Measurements from ENCODE around the gene RASA3. TPM values are rescaled to one million over a fixed set of nuclear protein-coding genes. Genes with fewer than 3 reads are reported as not detected.

RASA3 gene
- total RNA-seq, 6 experiments from 2014 or later: 3.5 to 7.9 (median 4.6) TPM

DNA sequence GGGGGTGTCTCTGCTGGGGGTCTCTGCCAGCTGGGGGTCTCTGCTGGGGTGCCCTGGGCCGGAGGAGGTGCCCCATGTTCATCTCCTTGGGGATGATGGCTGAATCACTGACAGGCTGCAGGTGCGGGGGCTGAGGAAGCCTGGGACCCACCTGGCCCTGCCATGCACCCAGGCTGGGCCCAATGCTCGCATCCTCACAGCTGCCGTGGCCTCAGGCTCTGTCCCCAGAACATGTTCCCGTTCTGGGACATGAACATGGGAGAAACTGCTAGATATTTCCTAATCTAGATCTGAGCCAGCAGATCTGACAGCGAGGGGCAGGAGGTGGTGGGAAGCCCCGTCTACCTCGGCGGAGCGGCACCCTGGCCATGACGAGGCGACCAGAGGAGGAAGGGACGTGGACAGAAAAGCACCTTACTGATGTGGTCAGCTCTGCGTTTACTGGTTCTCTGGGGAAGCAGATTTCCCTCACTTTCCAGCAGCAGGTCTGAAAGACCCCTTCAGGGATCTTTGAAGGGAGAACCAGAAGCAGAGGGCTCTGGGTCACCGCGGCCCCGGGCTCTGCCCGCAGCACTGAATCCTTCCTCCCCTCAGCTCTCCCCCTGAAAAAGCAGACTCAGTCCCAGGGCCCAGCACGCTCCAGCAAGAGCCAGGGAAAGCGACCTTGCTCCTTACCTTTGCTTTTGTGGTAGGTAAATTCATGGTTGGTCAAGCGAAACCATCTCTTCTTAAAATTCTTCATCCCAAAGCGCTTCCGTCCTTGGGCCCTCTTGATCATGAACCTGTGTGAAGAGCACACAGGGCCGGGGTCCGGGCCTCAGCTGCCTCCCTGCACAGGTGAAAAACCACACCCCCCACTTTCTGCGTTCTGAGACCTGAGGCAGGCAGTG lies 132.0 kb downstream of the RASA3 start:
- Histone ChIP-seq H3K9me3 (no peaks in the 10 kb centered on the region), H3K27ac (no peak overlapping the region), H3K36me3 (no peaks in the 10 kb centered on the region), H3K27me3 (no peaks in the 10 kb centered on the region), H3K4me1 (no peaks in the 10 kb centered on the region), H3K4me3 (no peak overlapping the region)
- TF ChIP-seq, protein P1, sequence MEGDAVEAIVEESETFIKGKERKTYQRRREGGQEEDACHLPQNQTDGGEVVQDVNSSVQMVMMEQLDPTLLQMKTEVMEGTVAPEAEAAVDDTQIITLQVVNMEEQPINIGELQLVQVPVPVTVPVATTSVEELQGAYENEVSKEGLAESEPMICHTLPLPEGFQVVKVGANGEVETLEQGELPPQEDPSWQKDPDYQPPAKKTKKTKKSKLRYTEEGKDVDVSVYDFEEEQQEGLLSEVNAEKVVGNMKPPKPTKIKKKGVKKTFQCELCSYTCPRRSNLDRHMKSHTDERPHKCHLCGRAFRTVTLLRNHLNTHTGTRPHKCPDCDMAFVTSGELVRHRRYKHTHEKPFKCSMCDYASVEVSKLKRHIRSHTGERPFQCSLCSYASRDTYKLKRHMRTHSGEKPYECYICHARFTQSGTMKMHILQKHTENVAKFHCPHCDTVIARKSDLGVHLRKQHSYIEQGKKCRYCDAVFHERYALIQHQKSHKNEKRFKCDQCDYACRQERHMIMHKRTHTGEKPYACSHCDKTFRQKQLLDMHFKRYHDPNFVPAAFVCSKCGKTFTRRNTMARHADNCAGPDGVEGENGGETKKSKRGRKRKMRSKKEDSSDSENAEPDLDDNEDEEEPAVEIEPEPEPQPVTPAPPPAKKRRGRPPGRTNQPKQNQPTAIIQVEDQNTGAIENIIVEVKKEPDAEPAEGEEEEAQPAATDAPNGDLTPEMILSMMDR (IDR thresholded peaks at IDR 0.05): no peak
- no peak for TF ChIP-seq POLR2A (IDR thresholded peaks at IDR 0.05)
- 85% methylated on average over 10 of the region's 26 CpGs for WGBS (ENCODE audit: insufficient coverage, low coverage, low lambda C conversion rate, missing lambda C conversion rate)
- intact Hi-C loops (cut with DNase I): no loop called here
- ATAC-seq: no peak
- DNase-seq: peak in 2 of 3 donors; percentile 13 to 44

DNA sequence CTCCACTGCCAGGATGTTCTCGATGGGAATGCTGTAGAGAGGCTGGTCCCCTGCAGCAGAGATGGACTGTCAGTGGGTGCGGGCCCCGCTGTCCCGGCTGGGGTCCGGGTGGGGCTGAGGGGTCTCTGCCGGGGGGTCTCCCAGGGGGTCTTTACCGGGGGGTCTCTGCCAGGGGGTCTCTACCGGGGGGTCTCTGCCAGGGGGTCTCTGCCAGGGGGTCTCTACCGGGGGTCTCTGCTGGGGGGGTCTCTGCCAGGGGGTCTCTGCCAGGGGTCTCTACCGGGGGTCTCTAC lies 132.9 kb downstream of the RASA3 start:
- H3K27ac ChIP-seq: no peak overlapping the region
- no peaks in the 10 kb centered on the region for H3K9me3 ChIP-seq
- intact Hi-C loops (cut with DNase I): no loop called here
- no peak for TF ChIP-seq POLR2A (IDR thresholded peaks at IDR 0.05)
- TF ChIP-seq, protein P1 (IDR thresholded peaks at IDR 0.05): no peak
- peak in 1 of 3 donors; percentile 24 for DNase-seq
- H3K36me3 ChIP-seq: no peaks in the 10 kb centered on the region
- H3K4me3 ChIP-seq: no peak overlapping the region
- no peak for ATAC-seq
- H3K27me3 ChIP-seq: no peaks in the 10 kb centered on the region
- H3K4me1 ChIP-seq: no peaks in the 10 kb centered on the region
- WGBS (ENCODE audit: insufficient coverage, low coverage, low lambda C conversion rate, missing lambda C conversion rate): no CpG with 5 or more reads among the region's 10 CpGs

DNA sequence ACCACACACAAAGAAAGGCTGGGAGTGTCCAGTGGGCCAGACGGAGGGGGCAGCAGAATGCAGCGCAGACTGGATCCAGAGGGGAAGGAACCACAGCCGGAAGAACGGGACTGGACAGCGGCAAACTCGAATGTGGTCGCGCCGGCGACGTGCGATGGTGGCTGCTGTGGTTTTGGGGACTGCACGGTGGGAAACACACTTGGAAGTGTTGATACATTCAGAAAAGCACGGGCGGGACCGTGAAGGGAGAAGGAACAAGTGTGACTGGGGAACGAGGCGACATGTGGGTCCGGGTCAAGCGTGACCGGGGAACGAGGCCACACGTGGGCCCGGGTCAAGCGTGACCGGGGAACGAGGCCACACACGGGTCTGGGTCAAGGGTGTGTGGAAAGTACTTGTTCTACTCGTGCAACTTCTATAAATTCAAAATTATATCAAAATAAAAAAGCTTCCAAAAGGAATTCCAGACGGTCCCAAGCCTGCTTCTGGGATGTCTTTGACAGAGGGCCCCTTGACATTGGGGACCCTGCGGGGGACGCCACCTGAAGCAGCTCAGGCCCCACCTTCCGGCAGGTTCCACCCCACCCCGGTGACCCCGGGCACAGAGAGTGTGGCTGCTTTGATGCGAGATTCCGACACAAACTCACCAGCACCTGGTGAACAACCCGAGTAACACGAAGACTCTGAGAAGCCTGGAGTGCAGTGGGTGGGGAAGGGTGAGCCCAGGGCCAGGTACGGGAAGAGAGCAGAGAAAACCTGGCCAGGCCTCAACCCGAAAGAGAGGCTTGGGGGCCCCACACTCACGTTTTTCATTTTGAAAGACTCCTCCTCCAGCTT lies 133.4 kb downstream of the RASA3 start:
- TF ChIP-seq POLR2A (IDR thresholded peaks at IDR 0.05): no peak
- TF ChIP-seq, protein P1 (IDR thresholded peaks at IDR 0.05): no peak
- no peak overlapping the region for H3K4me3 ChIP-seq
- WGBS (ENCODE audit: insufficient coverage, low coverage, low lambda C conversion rate, missing lambda C conversion rate): 81% methylated on average over 28 of the region's 42 CpGs

DNA sequence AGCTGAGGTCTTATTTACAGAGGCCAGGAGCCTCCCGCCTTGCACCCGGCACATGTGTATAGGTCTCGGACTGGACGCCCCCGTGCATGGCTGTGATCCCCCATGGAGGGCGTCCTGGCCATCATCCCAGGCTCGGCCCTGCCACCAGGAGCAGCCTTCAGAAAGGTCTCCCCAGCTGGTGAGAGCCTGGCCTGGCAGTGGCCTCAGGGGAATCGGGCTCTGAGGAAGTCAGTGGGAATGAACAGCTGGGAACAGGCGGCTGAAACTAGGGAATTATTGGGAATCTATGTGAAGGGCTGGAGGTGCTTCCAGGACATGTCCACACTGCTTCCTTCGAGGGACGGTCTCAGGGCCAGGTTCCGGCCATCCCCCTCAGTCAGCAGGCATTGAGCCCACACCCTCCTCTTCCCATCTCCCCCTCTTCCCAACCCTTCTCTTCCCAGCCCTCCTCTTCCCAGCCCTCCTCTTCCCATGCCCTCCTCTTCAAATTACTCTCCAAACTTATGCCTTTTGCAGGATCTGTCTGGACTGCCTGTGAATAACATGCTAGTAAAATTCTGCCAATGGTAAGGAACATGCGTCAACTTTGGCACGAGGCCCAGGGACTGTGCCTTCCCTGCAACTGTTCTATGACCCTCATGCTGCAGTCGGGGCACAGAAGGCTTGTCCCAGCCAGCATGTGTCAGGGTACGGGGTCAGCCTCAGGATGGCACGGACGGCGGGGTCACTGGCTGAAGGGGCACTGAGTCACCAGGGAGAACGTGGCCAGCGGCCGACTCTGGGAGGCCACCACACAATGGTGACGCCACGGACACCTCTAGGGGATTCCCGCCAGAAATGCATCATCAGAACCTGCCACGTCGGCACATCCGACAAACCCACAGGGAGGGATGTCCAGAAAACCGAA lies 134.3 kb downstream of the RASA3 start:
- no peak overlapping the region for H3K4me3 ChIP-seq
- no peaks in the 10 kb centered on the region for H3K9me3 ChIP-seq
- H3K36me3 ChIP-seq: no peaks in the 10 kb centered on the region
- H3K27me3 ChIP-seq: no peaks in the 10 kb centered on the region
- H3K4me1 ChIP-seq: no peaks in the 10 kb centered on the region
- no peak for TF ChIP-seq POLR2A (IDR thresholded peaks at IDR 0.05)
- TF ChIP-seq, protein P1 (IDR thresholded peaks at IDR 0.05): no peak
- WGBS (ENCODE audit: insufficient coverage, low coverage, low lambda C conversion rate, missing lambda C conversion rate): 71% methylated on average over 13 of the region's 29 CpGs
- no peak overlapping the region for H3K27ac ChIP-seq
- intact Hi-C loops (cut with DNase I): no loop called here
- ATAC-seq (peak in 2 of 4 donors; percentile 15 to 28), DNase-seq (peak in 2 of 3 donors; percentile 16 to 54)

More for the DNA sequence above, 133.4 kb downstream of the RASA3 start:
- Histone ChIP-seq H3K27me3 (no peaks in the 10 kb centered on the region), H3K36me3 (no peaks in the 10 kb centered on the region), H3K4me1 (no peaks in the 10 kb centered on the region), H3K27ac (no peak overlapping the region), H3K9me3 (no peaks in the 10 kb centered on the region)
- ATAC-seq: no peak
- DNase-seq: peak in 2 of 3 donors; percentile 5 to 40
- intact Hi-C loops (cut with DNase I): no loop called here

Measured in right lobe of liver (tissue), 6 donors.